Measurements from ENCODE around the gene GNG7.

The GNG7 gene

GRCh38 chr19:2702170-2703076, at the start of gene GNG7:
Gene GNG7 (minus strand): TSS chr19:2702694. CDS start chr19:2520688, 182,006 bp downstream.
- DNase-seq: peak; percentile 97

DNA sequence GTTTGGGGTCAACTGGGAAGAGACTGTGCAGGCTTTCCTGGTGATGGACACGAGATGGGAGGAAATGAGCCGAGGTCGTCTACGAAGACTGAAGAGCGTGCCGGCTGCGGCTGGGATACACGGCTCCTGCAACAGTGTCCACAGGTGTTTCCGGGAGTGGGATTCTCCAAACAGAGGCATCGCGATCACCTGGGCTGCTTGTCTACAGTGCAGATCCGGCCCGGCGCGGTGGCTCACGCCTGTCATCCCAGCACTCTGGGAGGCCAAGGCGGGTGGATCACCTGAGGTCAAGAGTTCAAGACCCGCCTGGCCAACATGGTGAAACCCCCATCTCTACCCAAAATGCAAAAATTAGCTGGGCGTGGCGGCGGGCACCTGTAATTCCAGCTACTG, 48.9 kb upstream of the GNG7 start:
- no peak for DNase-seq

DNA sequence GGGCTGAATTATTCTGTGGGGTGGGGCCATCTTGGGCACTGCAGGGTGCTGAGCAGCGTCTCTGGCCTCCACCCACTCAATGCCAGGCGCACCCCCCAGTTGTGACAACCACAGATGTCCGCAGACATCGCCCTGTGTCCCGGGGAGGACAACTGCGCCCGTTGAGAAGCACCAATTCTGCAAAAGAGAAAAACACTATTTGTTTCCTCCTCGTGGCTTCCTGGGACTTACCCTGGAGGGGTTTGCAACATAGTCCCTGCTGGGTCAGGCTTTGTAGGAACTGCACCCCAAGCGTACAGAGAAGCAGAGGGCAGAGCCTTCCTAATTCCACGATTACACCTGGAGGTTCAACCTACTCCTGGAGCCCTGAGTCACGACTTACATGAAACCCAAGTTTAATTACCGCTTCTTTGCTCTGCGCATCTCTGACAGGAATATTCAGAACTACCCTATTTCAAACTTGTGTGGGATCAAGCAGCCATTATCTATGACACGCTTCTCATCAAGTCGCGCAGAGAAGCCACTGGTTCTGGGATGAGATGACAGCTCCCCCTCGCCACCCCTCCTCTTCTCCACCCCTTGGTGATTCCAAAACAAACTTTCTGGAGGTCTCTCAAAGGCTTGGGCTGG, 48.4 kb upstream of the GNG7 start:
- no peak for DNase-seq

GRCh38 chr19:2747349-2747748, 44.9 kb upstream of the GNG7 start:
- DNase-seq: no peak

DNA sequence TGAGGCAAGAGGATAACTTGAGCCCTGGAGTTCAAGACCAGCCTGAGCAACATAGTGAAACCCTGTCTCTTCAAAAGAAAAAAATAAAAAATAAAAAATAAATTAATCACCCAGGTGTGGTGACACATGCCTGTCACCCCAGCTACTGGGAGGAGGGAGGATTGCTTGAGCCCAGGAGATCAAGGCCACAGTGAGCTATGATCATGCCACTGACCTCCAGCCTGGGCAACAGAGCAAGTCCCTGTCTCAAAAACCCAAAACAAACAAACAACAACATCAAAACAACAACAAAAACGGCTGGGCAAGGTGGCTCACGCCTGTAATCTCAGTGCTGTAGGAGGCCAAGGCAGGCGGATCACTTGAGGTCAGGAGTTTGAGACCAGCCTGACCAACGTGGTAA, 41.6 kb upstream of the GNG7 start:
- DNase-seq: no peak

GRCh38 chr19:2743099-2743498, 40.6 kb upstream of the GNG7 start:
- no peak for DNase-seq

- no peak for DNase-seq
Measured at GRCh38 chr19:2740314-2740656, 37.8 kb upstream of the GNG7 start.

DNA sequence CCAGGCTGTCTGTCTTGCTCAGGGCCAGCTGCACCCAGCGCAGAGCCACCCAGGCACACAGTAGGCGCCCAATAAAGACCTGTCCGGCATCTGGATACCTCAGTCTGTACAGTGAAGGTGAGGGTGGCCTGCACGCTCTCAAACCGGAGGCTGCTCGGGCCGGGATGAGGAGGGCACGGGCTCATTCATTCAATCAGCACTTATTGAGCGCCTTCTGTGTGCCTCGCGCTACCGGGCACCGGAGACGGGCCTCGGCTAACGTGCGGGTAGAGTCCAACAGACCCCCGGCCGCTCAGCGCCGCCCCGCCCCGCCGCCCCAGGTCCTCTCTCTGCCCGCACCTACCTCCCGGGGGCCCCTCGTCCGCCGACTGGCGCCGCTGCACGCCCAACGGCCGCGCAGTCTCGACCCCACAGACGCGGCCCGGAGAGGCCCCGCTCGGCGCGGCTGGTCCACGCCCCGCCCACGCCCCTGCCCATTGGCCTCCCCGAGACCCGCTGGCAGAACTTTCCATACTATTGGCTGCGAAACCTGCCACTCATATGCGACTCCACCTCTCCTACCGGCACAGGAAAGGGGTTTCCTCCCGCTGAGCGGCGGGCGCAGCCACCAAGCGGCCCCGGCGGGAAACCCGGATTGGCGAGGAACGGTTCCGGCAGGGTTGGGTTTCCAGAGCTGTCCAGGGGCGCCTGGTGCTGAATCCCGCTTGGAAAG, 37.3 kb upstream of the GNG7 start, which contains the start of gene SLC39A3:
Gene SLC39A3 (minus strand): TSS at position 416 of the 712 bp plus-strand sequence. CDS start 2,760 bp downstream, outside the sequence.
- DNase-seq: peak; percentile 99

GRCh38 chr19:2736550-2737190, 34.2 kb upstream of the GNG7 start:
- no peak for DNase-seq

DNA sequence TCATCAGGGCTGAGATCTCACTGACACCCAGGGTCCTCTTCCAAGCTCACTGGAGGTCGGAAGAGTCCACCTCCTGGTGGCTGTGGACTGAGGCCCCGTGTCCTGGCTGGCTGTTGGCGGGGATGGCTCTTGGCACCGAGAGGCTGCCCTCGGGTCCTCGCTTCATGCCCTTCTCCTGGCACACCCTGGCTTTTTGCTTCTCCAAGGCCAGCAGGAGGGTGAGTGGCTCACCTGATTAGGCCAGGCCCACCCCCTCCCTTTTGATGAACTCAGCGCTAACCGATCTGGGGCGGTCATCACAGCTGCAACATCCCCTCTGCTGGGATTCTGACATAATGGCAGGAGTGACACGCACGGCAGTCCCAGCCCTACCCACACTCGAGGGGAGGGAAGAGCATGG, 32.9 kb upstream of the GNG7 start:
- DNase-seq: no peak

DNA sequence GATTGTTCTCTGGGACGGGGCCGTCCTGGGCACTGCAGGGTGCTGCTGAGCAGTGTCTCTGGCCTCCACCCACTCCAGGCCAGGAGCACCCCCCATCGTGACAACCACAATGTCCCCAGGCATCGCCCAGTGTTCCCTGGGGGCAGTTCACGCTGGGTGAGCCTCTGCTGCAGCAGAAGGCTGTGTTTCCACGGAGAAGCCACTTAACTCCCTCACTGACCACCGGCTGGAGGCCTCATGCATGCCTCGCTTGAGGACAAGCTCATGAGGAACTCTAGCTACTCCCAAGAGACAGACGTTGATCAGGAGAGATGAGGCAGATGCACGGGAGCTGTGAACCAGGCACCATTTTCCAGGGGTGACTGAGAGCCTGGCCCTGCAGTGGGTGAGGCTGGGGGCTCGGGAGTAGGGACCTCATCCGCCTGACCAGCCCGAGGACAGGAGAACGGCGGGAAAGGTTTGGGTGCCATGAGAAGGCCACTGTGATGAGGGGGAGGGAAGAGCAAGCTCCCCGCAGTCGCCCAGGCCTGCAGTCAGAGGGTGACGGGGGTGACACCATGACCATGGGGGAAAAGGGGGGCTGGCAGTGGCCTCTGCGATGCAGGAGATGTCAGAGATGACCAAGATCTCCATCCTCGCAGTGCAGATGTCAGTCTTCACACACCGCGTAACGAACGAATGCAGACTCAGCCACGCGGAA, 32.2 kb upstream of the GNG7 start:
- DNase-seq: no peak

DNA sequence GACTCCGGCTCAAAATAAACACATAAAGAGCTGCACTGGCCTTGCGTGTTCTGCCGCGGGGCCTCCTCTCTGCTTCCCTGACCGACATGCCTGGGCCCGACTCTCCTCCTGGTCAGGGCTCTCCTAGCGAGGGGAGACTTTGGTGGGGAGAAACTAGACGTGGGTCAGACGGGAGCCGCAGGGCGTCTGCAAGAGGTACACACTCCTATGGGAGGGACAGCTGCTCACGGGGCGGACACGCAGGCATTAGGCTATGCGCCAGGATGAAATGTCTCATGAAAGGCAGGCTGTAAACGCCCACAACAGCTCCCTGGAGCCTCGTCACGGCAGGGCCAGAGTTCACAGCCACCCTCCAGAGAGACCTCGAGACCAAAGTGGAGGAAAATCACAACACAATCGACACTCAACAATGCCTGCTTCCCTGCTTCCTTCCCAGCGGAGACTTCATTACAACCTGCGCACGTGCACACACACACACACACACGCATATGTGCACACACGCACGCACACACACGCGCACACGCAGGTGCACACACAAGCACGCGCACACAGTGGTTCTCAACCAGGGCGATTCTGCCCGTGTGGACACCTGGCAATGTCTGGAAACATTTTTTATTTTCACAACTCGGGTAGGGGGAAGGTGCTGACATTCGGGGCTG, 31.6 kb upstream of the GNG7 start:
- no peak for DNase-seq

GRCh38 chr19:2732883-2733282, 30.4 kb upstream of the GNG7 start:
- DNase-seq: no peak

DNA sequence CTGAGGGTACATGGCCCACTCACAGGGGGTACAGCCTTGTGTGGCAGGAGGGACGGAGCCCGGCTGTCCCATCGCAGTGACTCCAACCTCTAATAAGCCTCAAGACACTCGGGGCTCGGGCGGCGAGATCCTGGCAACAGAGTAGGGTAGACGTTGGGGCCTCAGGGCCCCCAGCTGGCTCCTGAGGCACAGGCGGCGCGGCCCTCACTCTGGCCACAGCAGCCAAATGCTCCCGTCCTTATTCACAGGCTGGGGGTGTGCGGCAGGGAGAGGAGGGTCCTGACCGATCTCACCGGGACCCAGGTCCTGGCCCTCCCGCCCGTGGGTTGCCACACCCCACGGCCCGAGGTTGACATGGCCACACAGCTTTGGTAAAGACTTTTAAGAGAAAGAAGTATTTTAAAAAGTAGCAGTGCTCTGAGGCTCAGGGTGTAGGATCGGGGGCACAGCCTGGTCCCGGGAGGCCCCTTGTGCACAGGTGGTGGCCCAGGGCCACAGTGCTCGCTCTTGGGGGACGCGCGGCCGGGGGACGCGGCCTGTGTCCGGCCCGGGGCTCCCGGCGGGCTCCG, 29.7 kb upstream of the GNG7 start:
- no peak for DNase-seq

- DNase-seq: no peak
Measured at GRCh38 chr19:2731181-2731995, 28.9 kb upstream of the GNG7 start.

- no peak for DNase-seq
Measured at GRCh38 chr19:2729943-2730818, 27.7 kb upstream of the GNG7 start.

DNA sequence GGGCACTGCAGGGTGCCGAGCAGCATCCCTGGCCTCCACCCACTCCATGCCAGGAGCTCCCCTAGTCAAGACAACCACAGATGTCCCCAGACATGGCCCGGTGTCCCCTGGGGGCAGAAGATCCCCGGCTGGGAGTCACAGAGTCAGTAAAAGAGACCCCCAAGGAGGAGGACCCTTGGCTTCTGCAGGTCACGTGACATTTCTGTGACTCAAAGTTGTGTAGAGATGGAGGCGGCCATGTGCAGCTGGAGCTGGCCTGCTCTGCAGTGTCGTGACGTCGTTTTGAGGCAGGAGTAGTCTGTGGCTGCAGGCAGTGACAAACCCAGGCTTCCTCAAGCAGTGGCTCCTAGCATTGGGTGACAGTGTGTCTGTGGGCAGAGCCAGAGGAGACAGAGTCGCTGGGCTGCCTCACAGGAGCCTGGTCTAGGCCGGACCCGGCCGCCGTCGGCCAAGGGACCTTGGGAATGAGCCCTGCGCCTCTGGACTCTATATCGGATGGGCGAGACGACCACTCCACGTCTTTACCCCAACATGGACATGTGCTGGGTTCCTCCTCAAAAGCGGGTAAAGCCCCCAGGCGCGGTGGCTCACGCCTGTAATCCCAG, 26.4 kb upstream of the GNG7 start:
- DNase-seq: no peak

GRCh38 chr19:2727640-2727944, 25.1 kb upstream of the GNG7 start:
- no peak for DNase-seq

GRCh38 chr19:2726904-2727639, 24.6 kb upstream of the GNG7 start:
- DNase-seq: no peak

Measured in stimulated activated CD4-positive, alpha-beta T cell treated with anti-CD3 and anti-CD28 coated beads, Interleukin-4, amount 100 ng/mL, for 1 hour (primary cell).